Upper lobe of left lung (tissue), 6 donors: Measurements from ENCODE around the gene ERGIC1. TPM values are rescaled to one million over a fixed set of nuclear protein-coding genes. Genes with fewer than 3 reads are reported as not detected.
A peak's percentile ranks its signal among the peaks of the same experiment; 100 is the strongest.

Experiments used
- ATAC-seq, 2 donors: fragments of 200-7000 bp; cut with Tn5 transposase; one replicate each; pipeline ENCODE4 v1.9.1; 2022; ENCODE audit warnings: mild to moderate bottlenecking in 2 of 2, moderate library complexity in 2 of 2; ENCODE audit not compliant: low FRiP score in 2 of 2
- DNase-seq, 2 donors: peaks; one replicate each; pipeline ENCODE4 v3.0.0-alpha.2; 2019 to 2020
- H3K27ac ChIP-seq, 4 donors: fragments of 200-600 bp; sonication (generic); one replicate each; pipeline ENCODE4 v1.5.1; 2016 to 2019
- H3K27me3 ChIP-seq, 4 donors: fragments of 200-600 bp; sonication (generic); one replicate each; pipeline ENCODE4 v1.5.1; 2017 to 2019
- H3K36me3 ChIP-seq, 4 donors: fragments of 200-600 bp; sonication (generic); one replicate each; pipeline ENCODE4 v1.5.1; 2016 to 2019
- H3K4me1 ChIP-seq, 4 donors: fragments of 200-600 bp; sonication (generic); one replicate each; pipeline ENCODE4 v1.5.1; 2018 to 2019
- H3K4me3 ChIP-seq, 4 donors: fragments of 200-600 bp; sonication (generic); one replicate each; pipeline ENCODE4 v1.5.1; 2017 to 2019; ENCODE audit warnings: mild to moderate bottlenecking in 2 of 4, moderate library complexity in 1 of 4
- H3K9me3 ChIP-seq, 4 donors: fragments of 200-600 bp; sonication (generic); one replicate each; pipeline ENCODE4 v1.5.1; 2018 to 2019
- EP300 ChIP-seq, 4 donors: sonication (generic); formaldehyde crosslinking; IDR thresholded peaks; one replicate each; pipeline ENCODE4 v1.5.1; 2017; ENCODE audit warnings: antibody characterized with exemption in 4 of 4, control low read depth in 2 of 4
- POLR2A ChIP-seq, 4 donors: fragments of 450-650 bp; IDR thresholded peaks; one replicate each; pipeline ENCODE4 v1.5.1; 2016 to 2017; ENCODE audit warnings: antibody characterized with exemption in 4 of 4, mild to moderate bottlenecking in 2 of 4
- POLR2AphosphoS5 ChIP-seq, 2 donors: sonication (generic); formaldehyde crosslinking; IDR thresholded peaks; one replicate each; pipeline ENCODE4 v1.5.1; 2017; ENCODE audit warnings: antibody characterized with exemption in 2 of 2
- WGBS, 2 donors: methylation state at CpG; one replicate each; pipeline ENCODE4 v1.1.5; 2017 to 2018; 5-methylcytosine and 5-hydroxymethylcytosine counted together
- total RNA-seq, 6 donors: library from RNA; depleted of rRNA in 4 of 6; stranded (reverse); fragments of >200 nt in 4 of 6; gene quantifications; one replicate each; pipeline versions ENCODE4 v1.1.0 to v1.2.1, GENCODE V29; 2016 to 2021
- TF ChIP-seq, protein P1 (sequence below), 6 experiments: fragments of 450-650 bp in 4 of 6; fragments of 200-600 bp in 2 of 6; sonication (generic) in 2 of 6; IDR thresholded peaks; one replicate each; pipeline ENCODE4 v1.5.1; 2016 to 2019; ENCODE audit warnings: antibody characterized with exemption in 6 of 6
- donor health status: DM: no; HTN: no; CAD: no; lungs with moderate emphysema.
- donor health status: DM: no; HTN: yes; CAD: no; lungs with severe emphysema.

The ERGIC1 gene
- total RNA-seq, 6 donors from 2014 or later: 158 to 225 (median 173) TPM

GRCh38 chr5:172940268-172941066, 106.4 kb downstream of the ERGIC1 start:
- peaks cover 6 to 82% (median 52%) of the 10 kb centered on the region in 4 donors for H3K36me3 ChIP-seq
- no peaks in the 10 kb centered on the region for H3K9me3 ChIP-seq
- no peaks in the 10 kb centered on the region for H3K27me3 ChIP-seq
- H3K4me3 ChIP-seq: no peak overlapping the region
- WGBS, 2 donors: 72 to 76% methylated on average over 12 to 15 of the region's 15 CpGs
- H3K27ac ChIP-seq: peak overlapping the region in 3 of 4 donors; percentile 32 to 41 (median 38)
- TF ChIP-seq, protein P1, sequence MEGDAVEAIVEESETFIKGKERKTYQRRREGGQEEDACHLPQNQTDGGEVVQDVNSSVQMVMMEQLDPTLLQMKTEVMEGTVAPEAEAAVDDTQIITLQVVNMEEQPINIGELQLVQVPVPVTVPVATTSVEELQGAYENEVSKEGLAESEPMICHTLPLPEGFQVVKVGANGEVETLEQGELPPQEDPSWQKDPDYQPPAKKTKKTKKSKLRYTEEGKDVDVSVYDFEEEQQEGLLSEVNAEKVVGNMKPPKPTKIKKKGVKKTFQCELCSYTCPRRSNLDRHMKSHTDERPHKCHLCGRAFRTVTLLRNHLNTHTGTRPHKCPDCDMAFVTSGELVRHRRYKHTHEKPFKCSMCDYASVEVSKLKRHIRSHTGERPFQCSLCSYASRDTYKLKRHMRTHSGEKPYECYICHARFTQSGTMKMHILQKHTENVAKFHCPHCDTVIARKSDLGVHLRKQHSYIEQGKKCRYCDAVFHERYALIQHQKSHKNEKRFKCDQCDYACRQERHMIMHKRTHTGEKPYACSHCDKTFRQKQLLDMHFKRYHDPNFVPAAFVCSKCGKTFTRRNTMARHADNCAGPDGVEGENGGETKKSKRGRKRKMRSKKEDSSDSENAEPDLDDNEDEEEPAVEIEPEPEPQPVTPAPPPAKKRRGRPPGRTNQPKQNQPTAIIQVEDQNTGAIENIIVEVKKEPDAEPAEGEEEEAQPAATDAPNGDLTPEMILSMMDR (IDR thresholded peaks at IDR 0.05): no peak
- TF ChIP-seq EP300 (IDR thresholded peaks at IDR 0.05) (no peak), POLR2A (IDR thresholded peaks at IDR 0.05) (no peak), POLR2AphosphoS5 (IDR thresholded peaks at IDR 0.05) (peak in 1 of 2 donors; percentile 17)
- peak; percentile 48 to 78 for ATAC-seq
- DNase-seq: peak in 1 of 2 donors; percentile 77
- H3K4me1 ChIP-seq: peaks cover 0 to 22% (median 6%) of the 10 kb centered on the region in 4 donors

DNA sequence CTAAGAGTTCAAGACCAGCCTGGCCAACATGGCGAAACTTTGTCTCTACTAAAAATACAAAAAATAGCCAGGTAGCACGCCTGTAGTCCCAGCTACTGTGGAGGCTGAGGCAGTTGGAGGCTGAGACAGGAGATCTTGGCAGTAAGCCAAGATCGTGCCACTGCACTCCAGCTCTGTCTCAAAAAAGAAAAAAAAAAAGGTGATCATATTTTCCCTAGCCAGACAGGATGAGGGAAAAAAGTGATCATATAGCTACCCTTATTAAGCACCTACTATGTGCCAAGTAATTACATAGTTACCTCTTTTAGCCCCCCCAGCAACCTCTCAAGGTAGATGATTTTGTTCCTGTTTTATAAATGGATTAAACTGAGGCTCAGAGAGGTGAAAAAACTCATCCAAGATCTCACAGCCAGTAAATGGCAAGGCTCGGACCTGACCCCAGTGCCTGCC, 107.0 kb downstream of the ERGIC1 start:
- Histone ChIP-seq H3K36me3 (peaks cover 6 to 82% (median 48%) of the 10 kb centered on the region in 4 donors), H3K9me3 (no peaks in the 10 kb centered on the region), H3K4me1 (peaks cover 0 to 22% (median 6%) of the 10 kb centered on the region in 4 donors), H3K27me3 (no peaks in the 10 kb centered on the region), H3K4me3 (no peak overlapping the region), H3K27ac (peak overlapping the region in 3 of 4 donors; percentile 32 to 41 (median 38))
- TF ChIP-seq EP300 (IDR thresholded peaks at IDR 0.05) (no peak), POLR2A (IDR thresholded peaks at IDR 0.05) (no peak), POLR2AphosphoS5 (IDR thresholded peaks at IDR 0.05) (no peak)
- TF ChIP-seq, protein P1 (IDR thresholded peaks at IDR 0.05): no peak
- no peak for ATAC-seq
- 57 to 59% methylated on average over 4 of the region's 4 CpGs for WGBS, 2 donors
- DNase-seq: no peak

GRCh38 chr5:172942556-172942955, 108.5 kb downstream of the ERGIC1 start:
- no peaks in the 10 kb centered on the region for H3K9me3 ChIP-seq
- H3K4me3 ChIP-seq: no peak overlapping the region
- DNase-seq (no peak), ATAC-seq (no peak)
- H3K36me3 ChIP-seq: peaks cover 8 to 82% (median 48%) of the 10 kb centered on the region in 4 donors
- TF ChIP-seq, protein P1 (IDR thresholded peaks at IDR 0.05): no peak
- TF ChIP-seq POLR2A (IDR thresholded peaks at IDR 0.05) (no peak), POLR2AphosphoS5 (IDR thresholded peaks at IDR 0.05) (no peak), EP300 (IDR thresholded peaks at IDR 0.05) (no peak)
- peaks cover 0 to 22% (median 6%) of the 10 kb centered on the region in 4 donors for H3K4me1 ChIP-seq
- WGBS, 2 donors: 87 to 93% methylated on average over 11 of the region's 11 CpGs
- no peaks in the 10 kb centered on the region for H3K27me3 ChIP-seq
- peak overlapping the region in 3 of 4 donors; percentile 7 to 71 (median 60) for H3K27ac ChIP-seq

DNA sequence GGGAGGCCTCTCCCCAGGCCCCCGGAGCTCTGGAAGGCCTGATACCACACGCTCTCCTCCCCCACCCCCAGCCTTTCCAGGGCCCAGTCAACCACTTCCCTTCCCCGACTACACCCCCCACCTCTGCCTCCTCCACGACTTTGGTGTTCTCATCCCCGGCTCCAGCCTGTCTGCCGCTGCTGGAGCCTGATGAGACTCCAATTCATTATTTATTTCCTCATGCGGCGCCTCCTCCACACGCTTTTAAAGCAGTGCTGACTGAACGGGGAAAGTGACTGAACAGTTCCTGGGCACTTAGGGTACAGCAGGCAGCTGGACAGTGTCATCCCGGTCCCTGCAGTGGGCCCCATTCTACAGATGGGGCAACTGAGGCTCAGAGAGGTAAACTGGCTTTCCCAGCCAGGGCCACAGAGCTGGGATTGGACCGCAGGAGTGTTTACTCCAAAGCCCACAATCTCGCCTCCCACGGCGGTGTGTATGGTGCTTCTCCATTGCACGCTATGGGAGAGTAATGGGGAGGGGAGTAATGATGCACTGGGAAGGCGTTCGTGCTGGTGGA, 109.3 kb downstream of the ERGIC1 start:
- peaks cover 5 to 81% (median 43%) of the 10 kb centered on the region in 4 donors for H3K36me3 ChIP-seq
- ATAC-seq (no peak), DNase-seq (no peak)
- H3K9me3 ChIP-seq: no peaks in the 10 kb centered on the region
- H3K4me3 ChIP-seq: no peak overlapping the region
- WGBS, 2 donors: 55 to 69% methylated on average over 18 of the region's 18 CpGs
- no peaks in the 10 kb centered on the region for H3K27me3 ChIP-seq
- TF ChIP-seq, protein P1 (IDR thresholded peaks at IDR 0.05): no peak
- TF ChIP-seq POLR2A (IDR thresholded peaks at IDR 0.05) (no peak), EP300 (IDR thresholded peaks at IDR 0.05) (no peak), POLR2AphosphoS5 (IDR thresholded peaks at IDR 0.05) (no peak)
- H3K27ac ChIP-seq: peak overlapping the region; percentile 7 to 71 (median 50)
- H3K4me1 ChIP-seq: peaks cover 0 to 22% (median 6%) of the 10 kb centered on the region in 4 donors
